H9 (cell line): ENCODE results near the gene DUOX1. TPM values are rescaled to one million over a fixed set of nuclear protein-coding genes. Genes with fewer than 3 reads are reported as not detected.

Experiments used
- DNase-seq: peaks from one replicate; pipeline ENCODE4 v3.0.0-alpha.2; 2017
- H2AFZ ChIP-seq: one replicate; pipeline ENCODE4 v1.6.1; 2013; ENCODE audit warnings: mild to moderate bottlenecking, low read length, control low read depth, moderate library complexity
- H2AK5ac ChIP-seq: 2 replicates; pipeline ENCODE4 v1.6.1; 2013; ENCODE audit warnings: low read length, control low read depth, mixed read lengths; ENCODE audit not compliant: insufficient read length
- H2BK120ac ChIP-seq: one replicate; pipeline ENCODE4 v1.6.1; 2013; ENCODE audit warnings: low read depth, mild to moderate bottlenecking, low read length, control low read depth, inconsistent platforms; ENCODE audit not compliant: poor library complexity, severe bottlenecking
- H2BK12ac ChIP-seq: 2 replicates; pipeline ENCODE4 v1.6.1; 2013; ENCODE audit warnings: low read length, control low read depth, mixed read lengths, low read depth; ENCODE audit not compliant: insufficient read length
- H2BK15ac ChIP-seq: 2 replicates; pipeline ENCODE4 v1.6.1; 2013; ENCODE audit warnings: low read depth, low read length, control low read depth
- H2BK20ac ChIP-seq: one replicate; pipeline ENCODE4 v1.6.1; 2013; ENCODE audit warnings: low read depth, mild to moderate bottlenecking, low read length, control low read depth, inconsistent platforms; ENCODE audit not compliant: poor library complexity, severe bottlenecking
- H2BK5ac ChIP-seq: 2 replicates; pipeline ENCODE4 v1.6.1; 2013; ENCODE audit warnings: low read length, control low read depth, mixed read lengths; ENCODE audit not compliant: insufficient read length
- H3K14ac ChIP-seq: 2 replicates; pipeline ENCODE4 v1.6.1; 2013; ENCODE audit warnings: low read length, control low read depth; ENCODE audit not compliant: insufficient read depth
- H3K18ac ChIP-seq: 2 replicates; pipeline ENCODE4 v1.6.1; 2013; ENCODE audit warnings: low read depth, mild to moderate bottlenecking, mixed read lengths, low read length, control low read depth; ENCODE audit not compliant: insufficient read length
- H3K23ac ChIP-seq: 2 replicates; pipeline ENCODE4 v1.6.1; 2013; ENCODE audit warnings: low read length, control low read depth, mixed read lengths, low read depth; ENCODE audit not compliant: insufficient read length
- H3K23me2 ChIP-seq: 2 replicates; pipeline ENCODE4 v1.6.1; 2013; ENCODE audit warnings: low read depth, mild to moderate bottlenecking, mixed read lengths, low read length, control low read depth; ENCODE audit not compliant: insufficient read length, poor library complexity, severe bottlenecking
- H3K27ac ChIP-seq: 2 replicates; pipeline ENCODE4 v1.5.1; 2013; ENCODE audit warnings: low read length, control low read depth, mixed read lengths, low read depth; ENCODE audit not compliant: insufficient read length
- H3K27me3 ChIP-seq: 2 replicates; pipeline ENCODE4 v1.6.1; 2013; ENCODE audit warnings: low read length, control low read depth, inconsistent platforms; ENCODE audit not compliant: insufficient read depth
- H3K4ac ChIP-seq: 2 replicates; pipeline ENCODE4 v1.6.1; 2013; ENCODE audit warnings: low read depth, mild to moderate bottlenecking, control low read depth, inconsistent platforms, low read length, moderate library complexity
- H3K4me1 ChIP-seq: 2 replicates; pipeline ENCODE4 v1.6.1; 2013; ENCODE audit warnings: low read length, control low read depth, inconsistent platforms; ENCODE audit not compliant: insufficient read depth
- H3K4me2 ChIP-seq: 2 replicates; pipeline ENCODE4 v1.6.1; 2013; ENCODE audit warnings: low read length, control low read depth, mixed read lengths; ENCODE audit not compliant: insufficient read length, insufficient read depth
- H3K56ac ChIP-seq: 2 replicates; pipeline ENCODE4 v1.6.1; 2013; ENCODE audit warnings: low read depth, mild to moderate bottlenecking, mixed read lengths, low read length, control low read depth; ENCODE audit not compliant: insufficient read length
- H3K79me1 ChIP-seq: 2 replicates; pipeline ENCODE4 v1.6.1; 2013; ENCODE audit warnings: low read depth, mild to moderate bottlenecking, moderate library complexity, low read length, control low read depth, inconsistent platforms; ENCODE audit not compliant: insufficient read depth, poor library complexity, severe bottlenecking
- H3K79me2 ChIP-seq: 2 replicates; pipeline ENCODE4 v1.6.1; 2013; ENCODE audit warnings: low read length, control low read depth, inconsistent platforms; ENCODE audit not compliant: insufficient read depth
- H3K9ac ChIP-seq: 2 replicates; pipeline ENCODE4 v1.6.1; 2013; ENCODE audit warnings: low read length, control low read depth, mixed read lengths; ENCODE audit not compliant: insufficient read length; ENCODE audit errors: extremely low read depth
- H3K9me3 ChIP-seq: one replicate; pipeline ENCODE4 v1.6.1; 2013; ENCODE audit warnings: low read depth, low read length, inconsistent platforms; ENCODE audit not compliant: control insufficient read depth
- H3T11ph ChIP-seq: one replicate; pipeline ENCODE4 v1.6.1; 2013; ENCODE audit warnings: mild to moderate bottlenecking, low read length, control low read depth, inconsistent platforms
- H4K20me1 ChIP-seq: one replicate; pipeline ENCODE4 v1.6.1; 2013; ENCODE audit not compliant: control insufficient read depth, insufficient read length, insufficient read depth
- H4K5ac ChIP-seq: 2 replicates; pipeline ENCODE4 v1.6.1; 2013; ENCODE audit warnings: low read depth, mild to moderate bottlenecking, mixed read lengths, low read length, control low read depth; ENCODE audit not compliant: insufficient read length
- H4K8ac ChIP-seq: replicated peaks from 2 replicates; pipeline ENCODE4 v1.6.1; 2013; ENCODE audit warnings: low read length, control low read depth, mixed read lengths, low read depth; ENCODE audit not compliant: insufficient read length
- H4K91ac ChIP-seq: 2 replicates; pipeline ENCODE4 v1.6.1; 2013; ENCODE audit warnings: low read depth, mild to moderate bottlenecking, moderate library complexity, mixed read lengths, low read length, control low read depth; ENCODE audit not compliant: insufficient read length
- H3K27ac Mint-ChIP-seq, 3 experiments: 2 replicates in 2 of 3; 3 replicates in 1 of 3; pipeline ENCODE4 v1.8.0; 2020 to 2021; ENCODE audit warnings: mixed read lengths in 3 of 3, mild to moderate bottlenecking in 1 of 3, moderate library complexity in 1 of 3
- H3K27me3 Mint-ChIP-seq: 2 replicates; pipeline ENCODE4 v1.8.0; 2021; ENCODE audit warnings: low read depth, mild to moderate bottlenecking, moderate library complexity, mixed read lengths
- H3K36me3 Mint-ChIP-seq, 3 experiments: 2 replicates in 2 of 3; 3 replicates in 1 of 3; pipeline ENCODE4 v1.8.0; 2020 to 2021; ENCODE audit warnings: low read depth in 3 of 3, mixed read lengths in 3 of 3; ENCODE audit not compliant: insufficient read depth in 1 of 3
- H3K4me1 Mint-ChIP-seq, 2 experiments: 2 replicates each; pipeline ENCODE4 v1.8.0; 2020; ENCODE audit warnings: mixed read lengths in 2 of 2
- H3K4me3 Mint-ChIP-seq, 2 experiments: 2 replicates in 1 of 2; 3 replicates in 1 of 2; pipeline ENCODE4 v1.8.0; 2020 to 2021; ENCODE audit warnings: mild to moderate bottlenecking in 2 of 2, mixed read lengths in 2 of 2, moderate library complexity in 1 of 2
- H3K9me3 Mint-ChIP-seq, 2 experiments: 2 replicates in 1 of 2; 3 replicates in 1 of 2; pipeline ENCODE4 v1.8.0; 2020; ENCODE audit warnings: mild to moderate bottlenecking in 2 of 2, mixed read lengths in 2 of 2, moderate library complexity in 1 of 2
- WGBS: extraction: QIAGEN DNeasy Blood & Tissue Kit; methylation state at CpG from one replicate; pipeline ENCODE4 v1.1.7; 2013; ENCODE audit warnings: missing lambda C conversion rate, low lambda C conversion rate, mixed read lengths; ENCODE audit not compliant: insufficient read length; ENCODE audit errors: extremely low coverage; 5-methylcytosine and 5-hydroxymethylcytosine counted together
- total RNA-seq: library from RNA; stranded (reverse); gene quantifications from 2 replicates; pipeline ENCODE4 v1.2.1, GENCODE V29; 2021
- TF ChIP-seq, protein P1 (sequence below): fragments of 200-600 bp; sonication (generic); conservative IDR thresholded peaks from 3 replicates; pipeline ENCODE4 v1.8.0; 2021; ENCODE audit warnings: antibody characterized with exemption, mild to moderate bottlenecking

The DUOX1 gene
- total RNA-seq, 1 experiment from 2014 or later, result 2.6 TPM

- Mint-ChIP-seq H3K27me3 (peaks cover 38% of the 10 kb centered on the region), H3K9me3 (no peaks in the 10 kb centered on the region), H3K4me3 (no peak overlapping the region; a peak in 1 of 5 replicates), H3K4me1 (peaks cover 20 to 28% of the 10 kb centered on the region in 2 experiments), H3K27ac (peak overlapping the region in 2 of 3 experiments; percentile 24 to 87; a peak in 2 of 7 replicates), H3K36me3 (no peaks in the 10 kb centered on the region; a peak in 1 of 7 replicates)
- Histone ChIP-seq H3K4ac (no peak overlapping the region), H3K14ac (peak overlapping the region; percentile 25; the same call in 1 of the 2 replicates), H2BK5ac (no peak overlapping the region), H3K79me2 (no peaks in the 10 kb centered on the region), H3K23ac (no peak overlapping the region), H3K9ac (no peak overlapping the region), H4K5ac (no peak overlapping the region), H3K27ac (no peak overlapping the region), H3K79me1 (no peaks in the 10 kb centered on the region), H2AFZ (no peak overlapping the region), H4K20me1 (no peaks in the 10 kb centered on the region), H2BK20ac (no peak overlapping the region), H2BK120ac (no peak overlapping the region), H3K4me1 (peaks cover 6% of the 10 kb centered on the region; the same call in 1 of the 2 replicates), H2BK15ac (no peak overlapping the region), H3K23me2 (no peaks in the 10 kb centered on the region), H3T11ph (no peak overlapping the region), H3K4me2 (no peak overlapping the region), H3K27me3 (no peaks in the 10 kb centered on the region; the same call in 1 of the 2 replicates), H3K56ac (no peak overlapping the region), H4K91ac (no peak overlapping the region), H4K8ac (no peak overlapping the region), H2BK12ac (no peak overlapping the region), H2AK5ac (no peak overlapping the region), H3K18ac (peak overlapping the region; percentile 21), H3K9me3 (no peaks in the 10 kb centered on the region)
- DNase-seq, result no peak
- TF ChIP-seq, protein P1, sequence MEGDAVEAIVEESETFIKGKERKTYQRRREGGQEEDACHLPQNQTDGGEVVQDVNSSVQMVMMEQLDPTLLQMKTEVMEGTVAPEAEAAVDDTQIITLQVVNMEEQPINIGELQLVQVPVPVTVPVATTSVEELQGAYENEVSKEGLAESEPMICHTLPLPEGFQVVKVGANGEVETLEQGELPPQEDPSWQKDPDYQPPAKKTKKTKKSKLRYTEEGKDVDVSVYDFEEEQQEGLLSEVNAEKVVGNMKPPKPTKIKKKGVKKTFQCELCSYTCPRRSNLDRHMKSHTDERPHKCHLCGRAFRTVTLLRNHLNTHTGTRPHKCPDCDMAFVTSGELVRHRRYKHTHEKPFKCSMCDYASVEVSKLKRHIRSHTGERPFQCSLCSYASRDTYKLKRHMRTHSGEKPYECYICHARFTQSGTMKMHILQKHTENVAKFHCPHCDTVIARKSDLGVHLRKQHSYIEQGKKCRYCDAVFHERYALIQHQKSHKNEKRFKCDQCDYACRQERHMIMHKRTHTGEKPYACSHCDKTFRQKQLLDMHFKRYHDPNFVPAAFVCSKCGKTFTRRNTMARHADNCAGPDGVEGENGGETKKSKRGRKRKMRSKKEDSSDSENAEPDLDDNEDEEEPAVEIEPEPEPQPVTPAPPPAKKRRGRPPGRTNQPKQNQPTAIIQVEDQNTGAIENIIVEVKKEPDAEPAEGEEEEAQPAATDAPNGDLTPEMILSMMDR, result no peak
- no CpG with 5 or more reads among the region's 12 CpGs for WGBS
Observed at GRCh38 chr15:45101749-45102148, 28.0 kb upstream of the DUOX1 start.
